Adrenal gland (tissue), 5 donors: ENCODE data around the gene UST.

ENCODE experiments used
- POLR2A ChIP-seq, 2 donors: fragments of 450-650 bp; IDR thresholded peaks; one replicate each; pipeline ENCODE4 v1.6.1; 2017; ENCODE audit warnings: antibody characterized with exemption in 2 of 2, mild to moderate bottlenecking in 2 of 2, moderate library complexity in 1 of 2
- TF ChIP-seq, protein P1 (sequence below), 6 experiments: fragments of 450-650 bp in 4 of 6; fragments of 200-600 bp in 2 of 6; sonication (generic) in 1 of 6; IDR thresholded peaks; 1 replicate in 5 of 6; 2 replicates in 1 of 6; pipeline versions ENCODE4 v1.5.1 to v1.8.0; 2016 to 2021; ENCODE audit warnings: antibody characterized with exemption in 6 of 6, mild to moderate bottlenecking in 2 of 6, moderate library complexity in 1 of 6
- donor health status: DM: no; HTN: no; CAD: no.

DNA sequence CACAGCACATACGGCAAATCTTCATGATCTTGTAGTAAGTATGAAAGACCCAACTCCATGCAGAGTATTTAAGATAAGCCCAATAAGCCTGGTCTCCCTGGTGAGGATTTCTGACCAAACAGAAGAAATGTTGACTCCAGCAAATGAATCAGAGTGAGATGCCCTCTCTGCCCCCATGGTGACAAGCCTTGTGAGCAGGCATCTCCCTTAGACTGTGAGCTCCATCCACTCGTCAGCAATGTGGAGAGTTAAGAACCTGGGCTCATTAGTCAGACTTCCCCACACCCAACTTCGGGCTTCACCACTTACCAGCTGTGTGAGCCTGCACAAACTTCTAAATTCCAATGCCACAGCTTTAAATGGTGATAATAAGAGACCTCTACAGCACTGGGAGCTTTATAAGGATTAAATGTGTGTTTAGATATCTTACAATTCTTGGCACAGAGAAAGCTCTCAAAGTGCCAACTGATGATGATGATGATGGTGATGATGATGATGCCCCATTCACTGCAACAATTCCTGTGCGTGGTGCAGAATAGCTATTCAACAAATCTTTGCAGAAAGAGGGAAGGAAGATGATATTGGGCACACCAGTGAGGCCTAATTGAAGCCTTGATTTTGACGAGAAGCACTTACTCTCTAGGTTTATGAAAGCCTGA is 317.3 kb downstream of the UST start:
- TF ChIP-seq, protein P1, sequence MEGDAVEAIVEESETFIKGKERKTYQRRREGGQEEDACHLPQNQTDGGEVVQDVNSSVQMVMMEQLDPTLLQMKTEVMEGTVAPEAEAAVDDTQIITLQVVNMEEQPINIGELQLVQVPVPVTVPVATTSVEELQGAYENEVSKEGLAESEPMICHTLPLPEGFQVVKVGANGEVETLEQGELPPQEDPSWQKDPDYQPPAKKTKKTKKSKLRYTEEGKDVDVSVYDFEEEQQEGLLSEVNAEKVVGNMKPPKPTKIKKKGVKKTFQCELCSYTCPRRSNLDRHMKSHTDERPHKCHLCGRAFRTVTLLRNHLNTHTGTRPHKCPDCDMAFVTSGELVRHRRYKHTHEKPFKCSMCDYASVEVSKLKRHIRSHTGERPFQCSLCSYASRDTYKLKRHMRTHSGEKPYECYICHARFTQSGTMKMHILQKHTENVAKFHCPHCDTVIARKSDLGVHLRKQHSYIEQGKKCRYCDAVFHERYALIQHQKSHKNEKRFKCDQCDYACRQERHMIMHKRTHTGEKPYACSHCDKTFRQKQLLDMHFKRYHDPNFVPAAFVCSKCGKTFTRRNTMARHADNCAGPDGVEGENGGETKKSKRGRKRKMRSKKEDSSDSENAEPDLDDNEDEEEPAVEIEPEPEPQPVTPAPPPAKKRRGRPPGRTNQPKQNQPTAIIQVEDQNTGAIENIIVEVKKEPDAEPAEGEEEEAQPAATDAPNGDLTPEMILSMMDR (IDR thresholded peaks at IDR 0.05), result no peak
- TF ChIP-seq POLR2A (IDR thresholded peaks at IDR 0.05), result no peak
